Bronchus fibroblast of lung (primary cell): ENCODE results near the gene NBPF8. TPM values are rescaled to one million over a fixed set of nuclear protein-coding genes. Genes with fewer than 3 reads are reported as not detected.

Experiments
- total RNA-seq: library from RNA; depleted of rRNA; stranded (reverse); fragments of >200 nt; gene quantifications from 2 replicates; pipeline ENCODE4 v1.2.3, GENCODE V29; 2015

Gene NBPF8
- 3.6 and 3.7 TPM in 2 replicates for total RNA-seq

GRCh38 chr1:120414911-120415480 lies at the start of gene NBPF8:
TSS of gene NBPF8 (plus strand) at chr1:120415035. CDS start at chr1:120436523, 21,488 bp downstream.

Other genes starting within 250 kb of the NBPF8 start
- gene SEC22B, start 238.5 kb upstream of the NBPF8 start, total RNA-seq, result 28.2 and 29.6 TPM in 2 replicates